GM19328 (cell line): ENCODE measurements around the gene TOX4.
A peak's percentile ranks its signal among the peaks of the same experiment; 100 is the strongest.

Experiments
- ATAC-seq: cut with Tn5 transposase; IDR thresholded peaks from one replicate; pipeline ENCODE4 v1.9.1; 2021; ENCODE audit warnings: mild to moderate bottlenecking, moderate library complexity; ENCODE audit not compliant: unreplicated experiment

Gene TOX4

DNA sequence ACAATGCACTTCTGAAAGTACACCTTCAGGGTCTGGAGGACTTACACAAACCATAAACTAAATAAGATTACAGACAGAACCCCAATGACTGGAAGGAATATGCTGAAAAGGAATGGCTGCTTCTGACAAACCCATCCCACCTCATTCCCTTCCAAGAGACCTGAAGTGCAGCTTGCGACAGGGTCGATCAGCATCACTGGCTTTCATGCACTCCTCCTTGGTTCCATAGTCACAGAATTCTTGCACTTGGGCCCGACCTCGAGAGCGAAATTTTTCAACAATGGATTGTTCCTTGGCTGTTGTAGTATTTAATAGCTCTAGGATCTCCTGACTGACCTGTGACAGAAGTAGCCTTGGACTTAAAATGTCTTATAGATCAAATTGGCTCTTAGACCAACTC lies 24.6 kb downstream of the TOX4 start:
- no peak for ATAC-seq

DNA sequence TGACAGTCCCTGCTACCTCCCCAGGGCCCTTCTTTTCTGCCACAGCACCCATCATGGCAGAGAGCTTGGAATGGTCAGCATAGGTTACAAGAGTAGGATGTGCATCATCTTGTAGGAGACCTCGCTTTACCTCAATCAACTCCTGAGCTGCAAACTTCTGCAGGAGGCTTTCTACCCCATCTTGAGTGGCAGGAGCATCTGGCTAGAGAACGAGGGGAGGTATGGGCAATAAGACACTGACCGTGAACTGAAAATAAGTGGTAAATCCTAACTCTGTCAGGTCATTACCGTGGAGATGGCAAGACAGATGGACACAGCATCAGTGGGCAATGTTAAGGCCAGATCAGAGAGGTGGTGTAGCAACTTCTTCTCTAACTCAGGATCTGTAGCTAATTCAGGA lies 26.4 kb downstream of the TOX4 start:
- no peak for ATAC-seq

DNA sequence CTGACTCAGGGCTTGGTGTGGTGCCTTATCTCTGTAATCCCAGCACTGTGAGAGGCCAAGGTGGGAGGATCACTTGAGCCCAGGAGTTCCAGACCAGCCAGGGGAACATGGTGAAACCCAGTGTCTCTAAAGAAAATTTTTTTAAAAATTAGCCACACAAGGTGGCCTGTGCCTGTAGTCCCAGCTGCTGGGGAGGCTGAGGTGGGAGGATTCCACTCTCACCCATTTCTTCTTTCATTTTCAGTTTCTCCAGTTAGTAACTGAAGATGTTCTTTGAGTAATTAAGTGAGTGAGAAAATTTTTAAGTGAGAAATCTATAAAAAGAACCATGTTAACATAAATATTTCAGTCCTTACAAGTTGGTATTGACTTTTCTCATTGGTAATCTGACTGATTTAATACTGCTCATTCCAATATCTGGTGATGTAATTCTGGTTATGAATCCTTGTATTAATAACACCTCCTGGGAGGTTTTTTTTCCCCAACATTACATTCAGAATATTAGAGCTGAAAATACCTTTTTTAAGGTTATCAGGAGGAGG lies 28.1 kb downstream of the TOX4 start:
- ATAC-seq, result peak; percentile 68

DNA sequence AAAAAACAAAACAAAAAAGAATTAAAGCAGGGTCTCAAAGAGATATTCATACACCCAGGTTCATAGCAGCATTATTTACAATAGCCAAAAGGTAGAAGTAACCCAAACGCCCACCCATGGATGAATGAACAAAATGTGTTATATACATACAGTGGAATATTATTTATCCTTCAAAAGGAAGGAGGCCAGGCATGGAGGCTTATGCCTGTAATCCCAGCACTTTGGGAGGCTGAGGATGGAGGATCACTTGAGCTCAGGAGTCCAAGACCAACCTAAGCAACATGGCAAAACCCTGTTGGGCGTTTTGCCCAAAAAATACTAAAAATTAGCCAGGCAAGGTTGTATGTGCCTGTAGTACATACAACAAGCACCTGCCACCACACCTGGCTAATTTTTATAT lies 29.6 kb downstream of the TOX4 start:
- no peak for ATAC-seq

DNA sequence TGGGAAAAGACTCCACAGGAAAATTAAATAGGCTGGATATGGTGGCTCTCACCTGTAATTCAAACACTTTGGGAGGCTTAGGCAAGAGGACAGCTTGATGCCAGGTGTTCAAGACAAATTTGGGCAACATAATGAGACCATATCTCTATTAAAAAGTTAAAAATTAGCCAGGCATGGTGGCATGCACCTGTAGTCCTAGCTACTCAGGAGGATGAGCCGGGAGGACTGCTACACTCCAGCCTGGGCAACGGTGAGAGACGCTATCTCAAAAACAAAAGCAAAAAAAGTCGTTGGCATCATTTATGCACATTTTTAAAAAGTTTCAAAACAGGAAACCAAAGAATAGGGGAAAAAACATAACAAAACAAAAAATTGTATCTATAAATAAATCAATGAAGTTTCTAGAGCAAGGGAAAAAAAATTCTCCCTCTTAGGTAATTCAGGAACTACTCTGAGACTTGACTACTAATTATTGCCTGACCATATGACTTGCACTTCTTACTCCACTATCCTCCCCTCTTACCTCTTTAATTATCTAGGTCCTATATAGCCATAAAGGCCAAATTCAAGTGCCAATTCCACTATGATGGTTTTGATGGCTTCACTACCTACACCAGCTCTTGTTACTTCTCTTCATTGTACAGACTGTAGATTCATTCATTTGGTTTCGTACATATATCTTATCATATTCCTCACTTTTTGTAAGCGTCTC lies 32.6 kb downstream of the TOX4 start:
- ATAC-seq, result no peak

DNA sequence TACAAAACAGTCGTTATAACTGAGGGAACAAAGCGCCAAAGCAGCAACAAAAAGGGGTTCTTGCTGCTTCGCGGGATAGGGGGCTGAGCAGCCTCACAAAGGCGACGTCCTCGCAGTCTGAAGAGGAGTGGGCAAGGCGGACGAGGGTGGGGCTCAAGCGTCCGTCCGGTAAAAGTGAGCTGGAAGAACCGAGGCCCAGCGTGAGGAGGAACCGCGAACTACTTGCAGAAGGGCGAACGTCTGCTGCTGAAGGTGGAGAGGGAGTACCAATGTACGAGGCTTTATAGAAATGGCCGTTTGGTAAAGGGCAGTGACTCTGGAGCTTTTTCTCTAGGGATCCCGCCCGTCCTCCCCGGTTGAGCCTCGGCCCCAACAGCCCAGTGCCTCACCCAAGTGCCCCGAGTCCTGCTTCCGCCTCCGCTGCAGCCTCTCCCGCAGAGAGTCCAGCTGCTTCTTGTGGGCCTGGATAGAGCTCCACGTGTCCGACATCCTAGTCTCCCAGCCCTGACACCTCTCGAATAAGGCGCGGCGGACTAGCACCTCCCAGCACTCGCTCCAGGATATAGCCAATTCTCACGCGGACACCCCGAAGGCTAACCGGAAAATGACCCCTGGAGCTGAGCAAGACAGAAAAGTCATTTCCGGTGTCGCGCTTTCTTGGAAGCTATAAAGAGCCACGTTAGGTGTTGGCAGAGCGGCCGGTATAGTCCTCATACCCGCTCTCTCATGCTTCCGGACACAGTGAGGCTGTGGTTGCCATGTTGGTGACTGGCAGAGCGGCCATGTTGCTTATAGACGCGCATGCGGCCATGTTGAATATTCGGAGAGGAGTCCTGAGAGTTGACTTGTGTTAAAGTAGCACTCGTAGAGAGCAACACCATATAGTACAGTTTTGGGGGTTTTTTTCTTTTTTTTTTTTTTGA lies 34.0 kb downstream of the TOX4 start, which contains the start of gene METTL3:
Gene METTL3, minus strand, starts transcription at position 606 of the 923 bp plus-strand sequence. Its CDS starts 117 bp downstream, at position 489.
- ATAC-seq, result peak; percentile 95

DNA sequence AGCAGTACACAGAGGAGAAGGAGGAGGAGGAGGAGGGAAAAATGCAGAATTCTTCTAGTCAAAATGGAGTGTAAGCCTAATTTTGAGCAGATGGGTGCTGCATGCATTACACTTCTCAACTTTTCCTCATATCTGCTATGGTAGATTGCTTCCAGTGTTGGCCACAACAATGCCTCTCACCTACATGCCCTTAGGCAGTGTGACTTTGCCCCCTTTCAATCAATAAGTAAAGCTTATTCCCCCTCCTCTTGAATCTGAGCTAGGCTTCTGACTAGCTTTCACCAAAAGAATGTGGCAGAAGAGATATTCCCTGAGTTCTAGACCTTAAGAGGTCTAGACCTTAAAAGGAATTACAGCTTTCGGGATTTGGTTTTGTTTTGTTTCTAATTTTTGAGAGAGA lies 37.3 kb downstream of the TOX4 start:
- no peak for ATAC-seq

DNA sequence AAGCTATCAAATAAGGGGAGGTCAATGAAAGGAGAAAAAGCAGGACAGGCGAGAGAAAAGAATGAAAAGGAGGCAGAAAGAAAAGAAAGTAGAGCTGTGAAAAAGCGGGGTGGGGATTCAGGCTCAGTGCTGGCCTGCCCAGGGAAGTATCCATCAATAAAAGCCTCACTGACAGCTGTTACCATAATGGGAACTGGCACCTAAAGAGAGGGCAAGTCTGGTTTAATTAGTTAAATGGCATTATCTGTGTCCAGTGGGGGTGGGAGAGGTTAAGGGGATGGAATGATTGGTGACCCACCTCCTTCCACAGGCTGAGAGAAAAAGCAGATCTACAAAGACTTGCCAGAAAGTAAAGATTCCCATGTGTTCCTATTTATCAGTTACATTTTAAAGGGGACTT lies 41.7 kb downstream of the TOX4 start:
- ATAC-seq, result no peak

DNA sequence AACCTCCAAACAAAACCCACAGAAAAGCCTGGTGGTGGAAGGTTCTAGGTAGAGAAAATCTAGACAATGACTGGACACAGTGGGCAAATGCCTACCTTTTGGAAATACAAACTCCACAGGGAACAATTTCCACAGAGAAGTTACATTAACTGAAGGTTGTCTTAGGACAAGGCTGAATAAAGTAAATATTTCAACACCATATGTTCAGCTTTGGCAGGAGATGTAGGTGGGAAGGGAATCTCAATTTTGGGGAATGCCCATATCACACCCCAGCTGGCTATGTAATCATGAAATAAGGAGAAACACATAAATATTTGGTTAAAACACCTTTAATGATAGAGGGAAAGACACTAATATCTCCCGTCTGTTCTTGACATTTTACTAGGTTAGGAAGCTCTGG lies 43.8 kb downstream of the TOX4 start:
- ATAC-seq, result no peak

DNA sequence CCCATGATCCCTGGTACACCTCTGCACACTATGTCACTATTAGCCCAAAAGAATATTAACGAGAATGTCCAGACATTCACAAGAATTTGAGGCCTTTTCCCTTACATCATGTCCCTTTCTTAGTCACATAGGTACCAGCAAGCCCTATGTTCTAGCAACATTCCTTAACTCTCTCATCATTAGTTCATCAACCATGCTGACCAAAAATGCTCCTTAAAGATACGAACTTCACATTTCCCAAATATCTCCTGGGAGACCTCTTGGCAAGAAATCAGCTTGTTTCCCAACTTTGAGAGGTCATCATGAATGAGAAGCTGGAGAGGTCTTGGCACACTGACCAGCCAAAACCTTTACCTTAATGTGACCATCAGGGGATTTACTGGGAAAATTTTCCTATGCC lies 44.5 kb downstream of the TOX4 start:
- no peak for ATAC-seq

DNA sequence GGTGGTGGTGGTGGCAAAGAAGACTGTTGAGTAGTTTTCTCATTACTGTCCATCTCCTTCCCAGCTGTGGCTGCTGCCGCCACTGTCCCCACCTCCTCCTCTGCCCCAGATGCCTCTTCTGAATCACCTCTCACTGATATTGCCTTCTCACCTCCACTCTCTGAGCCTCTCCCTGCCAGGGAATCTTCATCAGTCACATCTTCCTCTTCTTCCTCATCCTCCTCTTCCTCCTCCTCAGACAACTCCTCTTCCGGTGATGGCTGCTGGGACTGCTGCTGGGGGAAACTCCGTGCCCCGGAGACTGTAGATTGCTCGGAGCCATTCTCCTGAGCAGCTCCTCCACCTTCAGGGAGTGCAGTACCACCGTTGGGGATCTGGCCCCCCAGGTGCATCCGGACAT lies 46.2 kb downstream of the TOX4 start:
- ATAC-seq, result no peak

DNA sequence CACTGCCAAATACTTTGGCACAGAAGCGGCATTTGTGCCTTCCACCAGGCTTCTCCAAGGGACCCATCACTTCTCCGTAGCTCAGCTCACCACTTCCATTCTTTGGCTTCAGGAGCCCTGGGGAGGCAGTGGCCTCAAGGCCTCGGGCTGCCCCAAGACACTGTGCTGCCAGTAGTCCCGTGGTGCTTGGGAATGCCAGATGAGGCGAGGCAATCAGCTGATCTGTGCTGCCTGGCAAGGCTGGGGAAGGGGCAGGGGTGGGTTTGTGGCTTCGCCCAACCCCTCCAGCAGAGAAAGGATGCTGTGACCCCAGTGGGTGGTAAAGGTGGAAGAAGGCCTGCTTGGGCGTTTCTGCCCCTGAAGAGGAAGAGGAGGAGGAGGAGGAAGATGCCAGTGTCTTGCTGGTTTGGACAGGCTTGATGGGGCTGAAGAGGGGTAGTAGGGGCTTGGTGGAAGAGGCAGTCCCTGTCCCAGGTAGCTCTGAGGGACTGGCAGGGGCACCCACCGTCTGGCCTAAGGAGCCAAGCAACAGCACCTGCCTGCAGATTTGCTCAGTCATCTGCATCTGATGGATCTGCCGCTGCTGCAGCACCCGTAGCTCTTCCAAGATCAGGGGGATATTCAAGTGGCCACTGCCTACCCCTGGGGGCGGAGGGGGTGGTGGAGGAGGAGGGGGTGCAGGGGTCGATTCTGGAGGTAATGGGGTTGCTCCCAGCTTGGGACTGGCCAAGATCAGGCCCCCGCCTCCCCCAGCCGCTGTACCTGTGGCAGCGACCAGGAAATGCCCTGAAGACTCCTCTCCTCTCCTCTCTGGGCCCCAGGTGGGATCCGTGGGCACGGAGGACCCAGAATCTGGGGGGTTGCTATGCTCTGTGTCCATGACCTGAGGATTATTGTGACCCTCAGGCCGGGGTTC lies 47.8 kb downstream of the TOX4 start:
- no peak for ATAC-seq

DNA sequence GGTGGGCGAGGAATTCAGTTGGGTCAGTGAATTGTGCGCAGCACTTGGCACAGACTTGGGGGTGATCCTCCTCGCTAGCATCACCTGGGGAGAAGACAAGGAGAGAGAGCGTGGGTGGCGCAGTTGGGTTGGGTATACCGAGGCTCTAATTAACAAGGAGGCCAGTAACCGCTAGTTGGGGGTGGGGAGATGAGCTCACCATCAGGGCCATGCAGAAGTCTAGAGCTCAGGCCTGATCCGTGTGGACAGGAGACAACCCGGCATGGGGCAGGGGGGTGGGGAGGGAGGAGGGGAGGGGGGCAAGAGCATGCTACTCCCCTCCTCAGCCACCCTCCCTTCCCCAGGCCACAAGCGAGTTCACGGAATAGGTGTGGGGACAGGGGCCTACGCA lies 48.6 kb downstream of the TOX4 start:
- no peak for ATAC-seq

DNA sequence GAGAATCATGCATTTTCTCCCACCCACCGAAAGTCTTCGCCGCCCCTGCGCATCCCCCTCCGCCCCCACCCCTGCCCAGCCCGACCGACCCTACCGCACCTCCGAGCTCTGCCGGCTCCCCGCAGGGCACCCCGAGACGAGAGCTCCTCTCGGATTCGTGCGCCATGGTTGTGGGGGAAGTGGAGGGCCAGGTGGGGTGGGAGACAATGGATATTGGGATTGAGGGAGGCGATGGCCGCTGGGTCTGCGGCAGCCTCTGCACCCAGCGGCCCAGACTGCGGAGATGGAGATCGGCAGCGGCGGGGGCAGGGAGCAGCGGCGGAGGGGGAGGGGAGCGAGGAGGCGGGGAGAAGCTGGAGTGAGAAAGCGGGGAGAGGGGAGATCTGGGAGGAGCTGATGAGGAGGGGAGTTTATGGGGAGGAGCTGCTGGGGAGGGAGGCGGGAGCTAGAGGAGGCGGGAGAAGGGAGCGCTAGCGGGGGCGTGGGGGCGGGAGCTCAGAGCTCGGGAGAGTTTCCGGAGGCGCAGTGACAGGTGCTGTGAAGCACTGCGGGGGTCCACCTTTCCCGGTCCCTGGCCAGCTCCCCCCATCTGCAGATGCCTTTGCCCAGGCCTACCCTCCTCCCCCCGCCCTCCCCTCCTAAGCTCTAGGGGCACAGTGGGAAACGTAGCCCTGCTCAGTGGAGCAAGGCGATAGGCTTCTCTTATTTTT lies 49.1 kb downstream of the TOX4 start, which contains the start of gene SALL2:
Gene SALL2, minus strand, starts transcription at position 385 of the 710 bp plus-strand sequence. Its CDS starts 219 bp downstream, at position 166.
- ATAC-seq, result no peak

DNA sequence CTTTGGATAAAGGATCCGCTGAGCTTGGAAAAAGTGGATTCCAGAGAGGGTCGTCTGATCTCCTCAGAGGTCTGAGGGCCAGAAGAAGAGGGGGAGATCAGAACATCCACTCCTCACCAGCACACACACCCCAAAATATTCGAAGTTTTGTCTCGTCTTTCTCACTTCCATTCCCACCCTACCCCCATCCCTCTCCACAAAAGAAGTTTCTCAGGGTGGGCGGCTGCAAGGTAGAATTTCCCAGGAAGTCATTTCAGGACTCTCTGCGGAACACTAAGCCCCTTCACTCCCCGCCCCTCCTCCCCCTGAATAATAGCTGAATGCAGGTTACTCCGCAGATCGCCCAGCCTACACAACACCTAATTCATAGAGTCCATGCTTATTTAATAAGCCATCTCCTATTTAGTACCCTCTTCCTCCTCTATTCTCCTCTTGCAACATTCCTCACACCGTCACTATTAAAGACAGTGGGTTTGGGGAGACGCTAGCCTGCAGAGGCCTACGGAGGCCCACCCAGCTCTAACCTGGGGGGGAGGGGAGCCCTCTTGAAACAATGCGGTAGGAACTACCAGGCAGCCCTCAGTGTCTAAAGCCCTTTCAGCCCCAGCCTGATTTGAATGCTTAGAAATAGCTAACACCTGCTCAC lies 49.8 kb downstream of the TOX4 start:
- ATAC-seq, result no peak

DNA sequence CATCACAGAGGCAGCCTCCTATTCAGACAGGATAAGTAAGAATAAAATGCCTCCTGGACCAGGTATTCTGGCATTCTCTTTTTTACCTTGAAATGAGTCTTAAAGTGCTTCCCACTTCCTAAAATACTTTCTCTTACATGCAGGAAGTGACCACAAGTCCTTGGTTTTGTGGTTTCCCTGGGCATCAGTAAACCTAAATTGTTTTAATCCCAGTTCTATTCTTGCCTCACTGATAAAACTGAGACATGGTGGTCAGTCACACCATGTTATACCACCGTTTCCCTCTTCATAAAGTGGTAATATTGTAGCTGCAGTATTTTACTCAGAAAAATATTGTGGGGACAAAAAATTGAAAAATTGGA lies 50.3 kb downstream of the TOX4 start:
- ATAC-seq, result no peak

DNA sequence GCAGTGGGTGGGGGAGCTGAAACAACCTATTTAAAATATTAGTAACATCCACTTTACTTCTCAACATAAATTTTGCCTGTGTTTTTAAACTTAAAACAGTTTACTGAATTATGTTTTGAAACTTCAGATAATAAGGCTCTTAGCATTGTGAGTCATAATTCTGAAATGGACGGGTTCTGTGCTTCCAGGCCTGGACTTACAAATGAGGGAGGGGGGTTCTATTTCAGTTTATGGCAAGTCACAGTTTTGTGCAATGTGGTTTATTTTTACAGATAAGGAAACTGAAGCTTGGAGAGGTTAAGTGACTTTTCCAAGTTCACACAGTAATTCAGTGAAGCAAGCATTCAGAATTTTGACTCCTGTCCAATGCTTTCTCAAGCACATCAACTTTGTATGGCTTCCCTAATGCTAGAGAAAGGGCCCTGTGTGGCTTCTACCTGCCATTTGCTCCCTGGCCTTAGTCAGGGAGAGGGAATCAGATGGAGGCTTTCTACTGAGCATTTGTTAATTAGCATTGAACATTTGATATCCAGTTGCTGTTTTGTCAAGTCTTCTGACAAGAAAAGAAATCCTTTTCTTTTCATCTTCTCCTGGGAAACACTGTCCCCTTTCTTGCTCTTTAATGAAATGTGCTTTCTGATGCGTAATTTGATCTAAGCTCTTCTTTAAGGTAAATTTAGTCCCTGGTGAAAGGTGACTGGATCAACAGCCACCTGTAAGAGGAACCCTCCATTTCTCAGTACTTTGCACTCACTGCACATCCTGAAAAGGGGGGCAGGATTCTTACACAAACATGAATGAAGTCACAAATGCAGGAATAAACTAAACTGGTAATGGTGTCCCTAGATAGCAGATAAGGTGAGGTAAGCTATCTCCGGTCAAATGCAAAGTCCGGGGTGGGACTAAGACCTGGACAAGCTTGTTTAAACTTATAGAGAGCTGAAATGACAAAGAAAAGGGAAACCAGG lies 51.7 kb downstream of the TOX4 start:
- ATAC-seq, result no peak

DNA sequence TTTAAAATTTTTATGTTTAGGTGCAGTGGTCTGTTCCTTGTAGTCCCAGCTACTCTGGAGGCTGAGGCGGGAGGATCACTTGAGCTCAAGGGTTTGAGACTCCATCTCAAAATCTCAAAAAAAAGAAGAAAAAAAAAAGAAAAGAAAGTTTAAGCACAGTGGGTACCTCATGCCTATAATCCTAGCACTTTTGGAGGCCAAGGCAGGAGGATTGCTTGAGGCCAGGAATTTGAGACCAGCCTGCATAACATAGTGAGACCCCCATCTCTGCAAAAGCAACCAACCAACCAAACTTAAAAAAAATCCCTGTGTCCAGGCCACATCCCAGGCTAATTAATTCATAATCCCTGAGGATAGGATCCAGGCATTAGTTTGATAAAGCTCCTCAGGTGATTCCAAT lies 52.5 kb downstream of the TOX4 start:
- no peak for ATAC-seq
